Measurements from ENCODE around the gene DPP4. TPM values are rescaled to one million over a fixed set of nuclear protein-coding genes. Genes with fewer than 3 reads are reported as not detected.

The DPP4 gene
- total RNA-seq, 1 experiment from 2014 or later = 2.8 TPM

DNA sequence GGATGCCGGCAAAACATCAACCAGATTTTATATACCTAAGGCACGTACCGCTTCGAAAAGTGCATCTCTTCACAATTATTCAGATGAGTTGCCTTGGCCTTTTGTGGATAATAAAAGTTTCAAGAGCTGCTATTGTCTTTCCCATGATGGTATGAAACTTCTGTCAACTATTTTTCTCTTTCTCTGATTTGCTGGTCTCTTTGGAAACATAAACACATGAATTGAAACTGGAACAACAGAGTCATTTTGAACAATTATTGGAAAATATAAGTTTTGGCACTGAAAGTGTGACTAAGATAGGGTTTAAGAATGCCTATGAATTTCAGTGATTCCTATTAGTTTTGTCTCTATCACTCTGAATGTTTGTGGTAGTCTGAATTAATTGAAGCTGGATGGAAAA lies 109.9 kb downstream of the DPP4 start:
- no peak overlapping the region for H2BK5ac ChIP-seq (ENCODE audit: insufficient read length, low read length)
- no peak for DNase-seq
- no peak overlapping the region for H4K91ac ChIP-seq (ENCODE audit: insufficient read length, low read depth, low read length)
- H3K79me1 ChIP-seq (ENCODE audit: insufficient read depth, low read depth, low read length, poor library complexity, severe bottlenecking) = no peaks in the 10 kb centered on the region
- no peak overlapping the region for H3K23ac ChIP-seq (ENCODE audit: insufficient read length, low read depth, low read length)
- no peak overlapping the region for H3K4me2 ChIP-seq (ENCODE audit: insufficient read depth, insufficient read length, low read length)
- no peak overlapping the region for H3K56ac ChIP-seq (ENCODE audit: insufficient read length, low read depth, low read length)
- no peak overlapping the region for H3K27ac ChIP-seq (ENCODE audit: insufficient read length, low read depth, low read length)
- no peaks in the 10 kb centered on the region for H3K23me2 ChIP-seq (ENCODE audit: insufficient read length, low read depth, low read length, poor library complexity, severe bottlenecking)
- no peak overlapping the region for H3K9ac ChIP-seq (ENCODE audit: extremely low read depth, insufficient read length, low read length)
- no peaks in the 10 kb centered on the region for H3K27me3 ChIP-seq (ENCODE audit: insufficient read depth, low read length)
- H2BK15ac ChIP-seq (ENCODE audit: low read depth, low read length) = no peak overlapping the region
- H3K4ac ChIP-seq (ENCODE audit: low read depth, low read length) = no peak overlapping the region
- no peak overlapping the region for H3K4me3 Mint-ChIP-seq
- no peak overlapping the region for H2AFZ ChIP-seq (ENCODE audit: low read length)
- no peak overlapping the region for H3T11ph ChIP-seq (ENCODE audit: low read length)
- WGBS (ENCODE audit: extremely low coverage, insufficient read length, low lambda C conversion rate) = no CpG with 5 or more reads among the region's 4 CpGs
- H3K18ac ChIP-seq (ENCODE audit: insufficient read length, low read depth, low read length) = no peak overlapping the region
- no peak overlapping the region for H2AK5ac ChIP-seq (ENCODE audit: insufficient read length, low read length)
- no peak overlapping the region for H2BK20ac ChIP-seq (ENCODE audit: low read depth, low read length, poor library complexity, severe bottlenecking)
- no peaks in the 10 kb centered on the region for H3K9me3 ChIP-seq (ENCODE audit: control insufficient read depth, low read depth, low read length)
- no peaks in the 10 kb centered on the region for H4K20me1 ChIP-seq (ENCODE audit: control insufficient read depth, insufficient read depth, insufficient read length)
- H3K9me3 Mint-ChIP-seq = no peaks in the 10 kb centered on the region
- H3K4me1 Mint-ChIP-seq = peaks cover 2 to 4% of the 10 kb centered on the region in 2 experiments; a peak in 2 of 4 replicates
- H3K14ac ChIP-seq (ENCODE audit: insufficient read depth, low read length) = no peak overlapping the region
- H2BK12ac ChIP-seq (ENCODE audit: insufficient read length, low read depth, low read length) = no peak overlapping the region
- H4K5ac ChIP-seq (ENCODE audit: insufficient read length, low read depth, low read length) = no peak overlapping the region
- H3K27me3 Mint-ChIP-seq (ENCODE audit: low read depth) = no peaks in the 10 kb centered on the region
- no peaks in the 10 kb centered on the region for H3K36me3 Mint-ChIP-seq (ENCODE audit: insufficient read depth in 1 of 3, low read depth in 3 of 3)
- no peak overlapping the region for H4K8ac ChIP-seq (replicated peaks; ENCODE audit: insufficient read length, low read depth, low read length)
- H3K4me1 ChIP-seq (ENCODE audit: insufficient read depth, low read length) = no peaks in the 10 kb centered on the region
- no peak overlapping the region for H3K27ac Mint-ChIP-seq
- no peak overlapping the region for H2BK120ac ChIP-seq (ENCODE audit: low read depth, low read length, poor library complexity, severe bottlenecking)
- TF ChIP-seq, protein P1, sequence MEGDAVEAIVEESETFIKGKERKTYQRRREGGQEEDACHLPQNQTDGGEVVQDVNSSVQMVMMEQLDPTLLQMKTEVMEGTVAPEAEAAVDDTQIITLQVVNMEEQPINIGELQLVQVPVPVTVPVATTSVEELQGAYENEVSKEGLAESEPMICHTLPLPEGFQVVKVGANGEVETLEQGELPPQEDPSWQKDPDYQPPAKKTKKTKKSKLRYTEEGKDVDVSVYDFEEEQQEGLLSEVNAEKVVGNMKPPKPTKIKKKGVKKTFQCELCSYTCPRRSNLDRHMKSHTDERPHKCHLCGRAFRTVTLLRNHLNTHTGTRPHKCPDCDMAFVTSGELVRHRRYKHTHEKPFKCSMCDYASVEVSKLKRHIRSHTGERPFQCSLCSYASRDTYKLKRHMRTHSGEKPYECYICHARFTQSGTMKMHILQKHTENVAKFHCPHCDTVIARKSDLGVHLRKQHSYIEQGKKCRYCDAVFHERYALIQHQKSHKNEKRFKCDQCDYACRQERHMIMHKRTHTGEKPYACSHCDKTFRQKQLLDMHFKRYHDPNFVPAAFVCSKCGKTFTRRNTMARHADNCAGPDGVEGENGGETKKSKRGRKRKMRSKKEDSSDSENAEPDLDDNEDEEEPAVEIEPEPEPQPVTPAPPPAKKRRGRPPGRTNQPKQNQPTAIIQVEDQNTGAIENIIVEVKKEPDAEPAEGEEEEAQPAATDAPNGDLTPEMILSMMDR (conservative IDR thresholded peaks at IDR 0.05) = no peak
- no peaks in the 10 kb centered on the region for H3K79me2 ChIP-seq (ENCODE audit: insufficient read depth, low read length)

Data from H9 (cell line).